HepG2 (cell line): Measurements from ENCODE around the gene CTSG. TPM values are rescaled to one million over a fixed set of nuclear protein-coding genes. Genes with fewer than 3 reads are reported as not detected.

Experiments
- ATAC-seq: fragments of 200-7000 bp; cut with Tn5 transposase; 3 replicates; pipeline ENCODE4 v1.9.1; 2020; ENCODE audit warnings: mild to moderate bottlenecking, moderate library complexity
- BruUV-seq: library from RNA; stranded (reverse); fragments of 400-500 nt; replicated peaks from 2 replicates; lab custom pipeline; 2021; lab: Mats Ljungman, UMichigan
- CTCF ChIA-PET: fragments of 300-600 bp; formaldehyde crosslinking; extraction: SDS; loops from one replicate; lab custom pipeline; 2021; ENCODE audit warnings: low total read pairs, inconsistent platforms, low intra/inter-chr PET ratio; lab: Yijun Ruan, JAX
- POLR2A ChIA-PET: fragments of 350-600 bp; sonication (Branson Sonifier 250); formaldehyde crosslinking; loops from one replicate; lab custom pipeline; 2020; ENCODE audit warnings: antibody characterized with exemption, inconsistent platforms; lab: Yijun Ruan, JAX
- DNase-seq: peaks from one replicate; pipeline ENCODE4 v3.0.0-alpha.2; 2015; ENCODE audit warnings: low spot score
- FAIRE-seq: peaks from 3 replicates; lab custom pipeline; 2011; peaks lifted over from hg19 to GRCh38; lab: Jason Lieb, UNC
- H2AFZ ChIP-seq: one replicate; pipeline ENCODE4 v1.6.1; 2011; ENCODE audit warnings: low read length, inconsistent platforms
- H3K27ac ChIP-seq: fragments of 300-600 bp; 3 replicates; pipeline ENCODE4 v1.8.0; 2011; ENCODE audit warnings: mixed run types, mild to moderate bottlenecking, mixed read lengths, low read length, inconsistent platforms; ENCODE audit not compliant: insufficient read depth; ENCODE audit errors: extremely low read length
- H3K27me3 ChIP-seq, 2 experiments: fragments of 200-600 bp in 1 of 2; 2 replicates in 1 of 2; 3 replicates in 1 of 2; pipeline versions ENCODE4 v1.6.0 to v1.8.0; 2011; ENCODE audit warnings: low read length in 2 of 2, mild to moderate bottlenecking in 2 of 2, moderate library complexity in 2 of 2, inconsistent platforms in 1 of 2; ENCODE audit not compliant: insufficient read depth in 2 of 2, control insufficient read depth in 1 of 2
- H3K36me3 ChIP-seq, 2 experiments: fragments of 200-600 bp in 1 of 2; replicated peaks in 1 of 2; 2 replicates in 1 of 2; 3 replicates in 1 of 2; pipeline versions ENCODE4 v1.5.1 to v1.8.0; 2011; ENCODE audit warnings: low read length in 2 of 2, inconsistent platforms in 1 of 2; ENCODE audit not compliant: insufficient read depth in 2 of 2, control insufficient read depth in 1 of 2
- H3K4me1 ChIP-seq: 2 replicates; pipeline ENCODE4 v1.5.1; 2012; ENCODE audit warnings: low read length, inconsistent platforms; ENCODE audit not compliant: insufficient read depth
- H3K4me2 ChIP-seq: 2 replicates; pipeline ENCODE4 v1.6.0; 2011; ENCODE audit warnings: low read depth, low read length, inconsistent platforms
- H3K4me3 ChIP-seq, 3 experiments: fragments of 200-600 bp in 1 of 3; sonication (generic), shearing (Covaris generic) in 1 of 3; replicated peaks in 1 of 3; 2 replicates each; pipeline ENCODE4 v1.5.1; 2011 to 2016; ENCODE audit warnings: low read length in 3 of 3, inconsistent platforms in 2 of 3, low read depth in 2 of 3, mild to moderate bottlenecking in 2 of 3, control low read depth in 1 of 3, mixed read lengths in 1 of 3; ENCODE audit not compliant: insufficient read depth in 1 of 3
- H3K79me2 ChIP-seq: one replicate; pipeline ENCODE4 v1.6.1; 2011; ENCODE audit warnings: low read length, inconsistent platforms; ENCODE audit not compliant: insufficient read depth
- H3K9ac ChIP-seq: 2 replicates; pipeline ENCODE4 v1.6.0; 2011; ENCODE audit warnings: mild to moderate bottlenecking, low read depth, low read length, inconsistent platforms; ENCODE audit not compliant: insufficient read depth
- H3K9me3 ChIP-seq: 2 replicates; pipeline ENCODE4 v1.5.1; 2012; ENCODE audit warnings: mild to moderate bottlenecking, low read length
- H4K20me1 ChIP-seq: 2 replicates; pipeline ENCODE4 v1.6.0; 2011; ENCODE audit warnings: inconsistent platforms, mild to moderate bottlenecking, low read length, moderate library complexity; ENCODE audit not compliant: insufficient read depth
- ARNT ChIP-seq: fragments of 450-650 bp; IDR thresholded peaks from 2 replicates; pipeline ENCODE4 v1.6.1; 2017
- ELF3 ChIP-seq: IDR thresholded peaks from 2 replicates; pipeline ENCODE4 v1.6.1; 2016; ENCODE audit warnings: missing genetic modification reagents, missing compliant biosample characterization
- GZF1 ChIP-seq: sonication (generic); formaldehyde crosslinking; IDR thresholded peaks from 2 replicates; pipeline ENCODE4 v1.5.1; 2020; ENCODE audit warnings: mild to moderate bottlenecking, missing genetic modification reagents
- MAFF ChIP-seq: IDR thresholded peaks from 2 replicates; pipeline ENCODE4 v1.6.1; 2011; ENCODE audit warnings: low read depth, low read length, improper control_type of control experiment
- MAFK ChIP-seq, 2 experiments: IDR thresholded peaks in 1 of 2; conservative IDR thresholded peaks in 1 of 2; 2 replicates each; pipeline ENCODE4 v1.6.1; 2011; ENCODE audit warnings: improper control_type of control experiment in 2 of 2, low read length in 2 of 2
- SP5 ChIP-seq: IDR thresholded peaks from 2 replicates; pipeline ENCODE4 v1.6.1; 2016; ENCODE audit warnings: low read depth, borderline replicate concordance
- ZNF782 ChIP-seq: sonication (generic); formaldehyde crosslinking; IDR thresholded peaks from 2 replicates; pipeline ENCODE4 v1.4.0; 2020; ENCODE audit warnings: missing genetic modification reagents, mild to moderate bottlenecking, borderline replicate concordance
- WGBS: methylation state at CpG from one replicate; pipeline ENCODE4 v1.1.6; 2017; ENCODE audit warnings: low lambda C conversion rate; 5-methylcytosine and 5-hydroxymethylcytosine counted together
- in situ Hi-C: cut with HindIII; loops from 2 replicates; pipeline ENCODE4 v1.10.0; 2017; ENCODE audit warnings: low pct_unique_long_range_greater_than_20kb; ENCODE audit not compliant: extremely low pct_ligation_motif_present
- intact Hi-C: fragments of 100-400 bp; cut with micrococcal nuclease; formaldehyde crosslinking; loops from one replicate; pipeline ENCODE4 v1.10.0; 2022; ENCODE audit not compliant: unreplicated experiment
- polyA plus RNA-seq, 8 experiments: library from polyadenylated mRNA; depleted of rRNA in 3 of 8; stranded (reverse) in 7 of 8; unstranded in 1 of 8; fragments of >200 nt; fragmentation: Illumina TruSeq in 4 of 8; extraction: Trizol in 4 of 8; gene quantifications; 2 replicates each; pipeline versions ENCODE4 v1.2.1 to v1.2.3, GENCODE V29; 2011 to 2016; ENCODE audit warnings: low read depth in 4 of 8, missing spikeins in 1 of 8, mixed read lengths in 1 of 8; ENCODE audit not compliant: insufficient read depth in 1 of 8
- total RNA-seq, 5 experiments: library from RNA; depleted of rRNA; stranded (reverse); fragments of >200 nt; fragmentation: Illumina TruSeq; extraction: Trizol; gene quantifications; 2 replicates each; pipeline ENCODE4 v1.2.3, GENCODE V29; 2016; ENCODE audit warnings: low read depth in 1 of 5
- TF ChIP-seq, protein P1 (sequence below): sonication (generic); formaldehyde crosslinking; IDR thresholded peaks from 2 replicates; pipeline ENCODE4 v1.4.0; 2020; ENCODE audit warnings: missing genetic modification reagents

The CTSG gene
- total and polyA plus RNA-seq, 2 of the 13 experiments (the other 11 are each of a cell fraction or from before 2014, with no cell fraction given) = not detected

DNA sequence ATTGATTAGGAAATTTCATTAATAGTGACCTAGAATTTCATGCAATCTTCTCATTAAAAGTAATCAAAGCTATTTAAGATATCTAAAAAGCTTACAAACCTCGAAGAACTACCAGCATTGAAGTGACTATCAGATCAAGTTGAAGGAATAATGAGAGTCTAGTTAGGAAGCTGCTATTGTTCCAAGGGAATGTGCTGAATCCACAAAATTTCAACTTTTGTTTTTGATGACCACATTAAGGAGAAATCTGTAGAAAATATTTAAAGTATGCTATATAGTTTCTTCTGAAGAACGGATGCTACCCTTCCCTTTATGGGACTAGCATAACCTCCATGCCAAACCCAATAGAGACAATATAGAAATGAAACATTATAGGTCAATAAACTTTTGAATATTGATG lies 2.5 kb upstream of the CTSG start:
- under 1% methylated on average over 2 of the region's 2 CpGs for WGBS
- Histone ChIP-seq H3K27ac (no peak overlapping the region), H3K79me2 (no peaks in the 10 kb centered on the region), H3K27me3 (peaks cover 5 to 35% of the 10 kb centered on the region in 2 experiments; a peak in 4 of 5 replicates), H4K20me1 (no peaks in the 10 kb centered on the region), H3K9me3 (no peaks in the 10 kb centered on the region), H3K4me1 (no peaks in the 10 kb centered on the region), H3K9ac (no peak overlapping the region), H3K4me3 (no peak overlapping the region), H3K4me2 (no peak overlapping the region), H3K36me3 (no peaks in the 10 kb centered on the region), H2AFZ (no peak overlapping the region)
- no TSS peak for BruUV-seq
- intact Hi-C loops (no loop called here), in situ Hi-C loops (no loop called here)
- POLR2A ChIA-PET = no interaction called here
- ATAC-seq (no peak), DNase-seq (no peak), FAIRE-seq (no peak)
- CTCF ChIA-PET = no interaction called here
- TF ChIP-seq MAFK (conservative IDR thresholded peaks at IDR 0.05 in 1 of 2, IDR thresholded peaks at IDR 0.05 in 1 of 2; ENCODE audit: low read length in 2 of 2) (peak; percentile 92 to 96), GZF1 (CRISPR knock-in tag) (no peak), MAFF (peak; percentile 94), ZNF782 (no peak)

DNA sequence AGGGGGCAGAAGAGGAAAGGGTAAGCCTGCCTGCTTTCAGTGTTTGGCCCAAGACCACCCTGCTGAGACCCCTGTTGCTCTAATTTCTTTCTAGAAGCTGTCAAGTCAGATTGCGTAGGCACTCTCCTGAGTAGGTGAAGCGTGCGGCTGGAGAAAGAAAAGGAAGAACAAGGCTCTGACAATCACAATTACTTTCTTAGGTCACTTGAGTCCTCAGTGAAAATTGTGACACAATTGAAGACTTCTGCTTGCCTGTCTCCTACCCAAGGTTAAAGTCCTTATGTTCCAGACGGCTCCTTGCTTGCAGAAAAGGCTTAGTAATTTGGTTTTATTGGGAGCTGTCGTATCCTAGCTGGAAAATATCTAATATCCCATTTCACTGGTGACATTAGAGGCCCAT lies 721 bp upstream of the CTSG start:
- intact Hi-C loops = no loop called here
- no peak for DNase-seq
- H3K9me3 ChIP-seq = no peaks in the 10 kb centered on the region
- 52% methylated on average over 5 of the region's 5 CpGs for WGBS
- no TSS peak for BruUV-seq
- H4K20me1 ChIP-seq = no peaks in the 10 kb centered on the region
- H3K4me1 ChIP-seq = no peaks in the 10 kb centered on the region
- H3K4me3 ChIP-seq = no peak overlapping the region
- no peak overlapping the region for H3K4me2 ChIP-seq
- no peak overlapping the region for H2AFZ ChIP-seq
- in situ Hi-C loops = no loop called here
- no peak overlapping the region for H3K9ac ChIP-seq
- H3K27me3 ChIP-seq = peaks cover 5 to 35% of the 10 kb centered on the region in 2 experiments; a peak in 4 of 5 replicates
- H3K27ac ChIP-seq = no peak overlapping the region
- FAIRE-seq = no peak
- no peaks in the 10 kb centered on the region for H3K79me2 ChIP-seq
- no peak for ATAC-seq
- TF ChIP-seq, protein P1, sequence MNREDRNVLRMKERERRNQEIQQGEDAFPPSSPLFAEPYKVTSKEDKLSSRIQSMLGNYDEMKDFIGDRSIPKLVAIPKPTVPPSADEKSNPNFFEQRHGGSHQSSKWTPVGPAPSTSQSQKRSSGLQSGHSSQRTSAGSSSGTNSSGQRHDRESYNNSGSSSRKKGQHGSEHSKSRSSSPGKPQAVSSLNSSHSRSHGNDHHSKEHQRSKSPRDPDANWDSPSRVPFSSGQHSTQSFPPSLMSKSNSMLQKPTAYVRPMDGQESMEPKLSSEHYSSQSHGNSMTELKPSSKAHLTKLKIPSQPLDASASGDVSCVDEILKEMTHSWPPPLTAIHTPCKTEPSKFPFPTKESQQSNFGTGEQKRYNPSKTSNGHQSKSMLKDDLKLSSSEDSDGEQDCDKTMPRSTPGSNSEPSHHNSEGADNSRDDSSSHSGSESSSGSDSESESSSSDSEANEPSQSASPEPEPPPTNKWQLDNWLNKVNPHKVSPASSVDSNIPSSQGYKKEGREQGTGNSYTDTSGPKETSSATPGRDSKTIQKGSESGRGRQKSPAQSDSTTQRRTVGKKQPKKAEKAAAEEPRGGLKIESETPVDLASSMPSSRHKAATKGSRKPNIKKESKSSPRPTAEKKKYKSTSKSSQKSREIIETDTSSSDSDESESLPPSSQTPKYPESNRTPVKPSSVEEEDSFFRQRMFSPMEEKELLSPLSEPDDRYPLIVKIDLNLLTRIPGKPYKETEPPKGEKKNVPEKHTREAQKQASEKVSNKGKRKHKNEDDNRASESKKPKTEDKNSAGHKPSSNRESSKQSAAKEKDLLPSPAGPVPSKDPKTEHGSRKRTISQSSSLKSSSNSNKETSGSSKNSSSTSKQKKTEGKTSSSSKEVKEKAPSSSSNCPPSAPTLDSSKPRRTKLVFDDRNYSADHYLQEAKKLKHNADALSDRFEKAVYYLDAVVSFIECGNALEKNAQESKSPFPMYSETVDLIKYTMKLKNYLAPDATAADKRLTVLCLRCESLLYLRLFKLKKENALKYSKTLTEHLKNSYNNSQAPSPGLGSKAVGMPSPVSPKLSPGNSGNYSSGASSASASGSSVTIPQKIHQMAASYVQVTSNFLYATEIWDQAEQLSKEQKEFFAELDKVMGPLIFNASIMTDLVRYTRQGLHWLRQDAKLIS = no peak
- no peak for TF ChIP-seq ARNT
- TF ChIP-seq SP5 = no peak
- no peak for TF ChIP-seq ELF3 (CRISPR knock-in tag)
- TF ChIP-seq, all 625 proteins: peak for 0
- CTCF ChIA-PET = no interaction called here
- POLR2A ChIA-PET = no interaction called here
- H3K36me3 ChIP-seq = no peaks in the 10 kb centered on the region
